Measurements from ENCODE around the gene NRG4. TPM values are rescaled to one million over a fixed set of nuclear protein-coding genes. Genes with fewer than 3 reads are reported as not detected.
"Not testable (repeated sequence)": the region's sequence is repeated elsewhere in the genome, so short reads cannot be mapped to it uniquely, and the experiment has no call there.

NRG4 gene
- total RNA-seq, 1 donor from 2014 or later = 0.18 TPM

GRCh38 chr15:75982468-75982867 lies 29.8 kb downstream of the NRG4 start:
- Histone ChIP-seq H3K27me3 (ENCODE audit: insufficient read depth, low read length) (no peaks in the 10 kb centered on the region), H3K79me2 (ENCODE audit: insufficient read depth, low read length) (no peaks in the 10 kb centered on the region), H3K4me3 (ENCODE audit: insufficient read depth, low read depth, low read length) (no peak overlapping the region), H3K27ac (ENCODE audit: low read depth, low read length) (no peak overlapping the region), H4K20me1 (ENCODE audit: insufficient read depth, low read length) (no peaks in the 10 kb centered on the region), H3K36me3 (ENCODE audit: insufficient read depth, low read length) (no peaks in the 10 kb centered on the region), H3K4me2 (ENCODE audit: low read length) (no peak overlapping the region), H3K9ac (ENCODE audit: low read length) (no peak overlapping the region), H3K9me3 (ENCODE audit: insufficient read depth, low read depth, low read length) (no peaks in the 10 kb centered on the region), H2AFZ (ENCODE audit: low read depth, low read length) (no peak overlapping the region), H3K4me1 (ENCODE audit: insufficient read depth, low read length) (no peaks in the 10 kb centered on the region)
- H3K4me3 Mint-ChIP-seq (ENCODE audit: unreplicated experiment) = no peak overlapping the region
- FAIRE-seq (no peak), DNase-seq (ENCODE audit: low read depth) (no peak)
- TF ChIP-seq CTCF (IDR thresholded peaks at IDR 0.05; ENCODE audit: insufficient read depth, low read depth, low read length) = no peak
- H3K27ac Mint-ChIP-seq (ENCODE audit: unreplicated experiment) = no peak overlapping the region
- H3K9me3 Mint-ChIP-seq (ENCODE audit: unreplicated experiment) = peaks cover 3% of the 10 kb centered on the region
- no peaks in the 10 kb centered on the region for H3K27me3 Mint-ChIP-seq (ENCODE audit: low read depth, unreplicated experiment)
- H3K36me3 Mint-ChIP-seq (ENCODE audit: low read depth, unreplicated experiment) = peaks cover 2% of the 10 kb centered on the region
- no peaks in the 10 kb centered on the region for H3K4me1 Mint-ChIP-seq (ENCODE audit: low read depth, unreplicated experiment)

DNA sequence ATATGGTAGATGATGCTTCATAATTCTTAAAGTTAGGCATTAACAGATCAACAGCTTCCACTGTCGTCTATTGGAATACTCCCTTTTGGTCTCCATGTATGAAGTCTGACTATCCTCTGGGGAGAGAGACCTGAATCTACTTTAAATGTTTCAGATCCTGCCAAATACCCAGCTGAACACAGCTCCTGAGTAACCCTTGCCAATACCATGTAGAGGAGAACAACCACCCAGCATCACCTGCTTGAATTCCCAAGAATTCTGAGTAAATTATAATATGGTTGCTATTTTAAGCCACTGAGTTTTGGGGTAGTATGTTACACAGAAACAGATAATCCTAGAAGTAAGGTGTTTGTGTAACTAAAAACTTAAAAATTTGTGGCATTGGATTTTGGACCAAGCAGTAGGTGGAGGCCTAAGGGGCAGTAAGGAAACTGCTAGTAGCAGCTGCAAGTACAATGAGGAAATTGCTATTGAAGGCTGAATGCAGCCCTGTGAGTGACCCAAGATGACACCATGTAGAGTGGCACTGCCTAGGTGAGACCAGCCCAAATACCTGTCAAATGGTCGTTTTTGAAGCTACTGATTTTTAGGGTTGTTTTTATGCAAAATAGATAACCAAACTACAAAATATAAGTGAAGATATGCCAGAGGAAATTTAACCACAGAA lies 30.9 kb downstream of the NRG4 start:
- H3K4me1 Mint-ChIP-seq (ENCODE audit: low read depth, unreplicated experiment) = no peaks in the 10 kb centered on the region
- H3K27ac Mint-ChIP-seq (ENCODE audit: unreplicated experiment) = no peak overlapping the region
- Histone ChIP-seq H4K20me1 (ENCODE audit: insufficient read depth, low read length) (no peaks in the 10 kb centered on the region), H3K9me3 (ENCODE audit: insufficient read depth, low read depth, low read length) (no peaks in the 10 kb centered on the region), H3K4me3 (ENCODE audit: insufficient read depth, low read depth, low read length) (no peak overlapping the region), H2AFZ (ENCODE audit: low read depth, low read length) (no peak overlapping the region), H3K36me3 (ENCODE audit: insufficient read depth, low read length) (no peaks in the 10 kb centered on the region), H3K79me2 (ENCODE audit: insufficient read depth, low read length) (no peaks in the 10 kb centered on the region), H3K27ac (ENCODE audit: low read depth, low read length) (no peak overlapping the region), H3K4me2 (ENCODE audit: low read length) (no peak overlapping the region), H3K4me1 (ENCODE audit: insufficient read depth, low read length) (no peaks in the 10 kb centered on the region), H3K9ac (ENCODE audit: low read length) (no peak overlapping the region), H3K27me3 (ENCODE audit: insufficient read depth, low read length) (no peaks in the 10 kb centered on the region)
- DNase-seq (ENCODE audit: low read depth) (no peak), FAIRE-seq (no peak)
- H3K27me3 Mint-ChIP-seq (ENCODE audit: low read depth, unreplicated experiment) = no peaks in the 10 kb centered on the region
- H3K4me3 Mint-ChIP-seq (ENCODE audit: unreplicated experiment) = no peak overlapping the region
- H3K36me3 Mint-ChIP-seq (ENCODE audit: low read depth, unreplicated experiment) = peaks cover 2% of the 10 kb centered on the region
- H3K9me3 Mint-ChIP-seq (ENCODE audit: unreplicated experiment) = peaks cover 4% of the 10 kb centered on the region
- TF ChIP-seq EZH2 (IDR thresholded peaks at IDR 0.05; ENCODE audit: insufficient read depth, low read length) (no peak), CTCF (IDR thresholded peaks at IDR 0.05; ENCODE audit: insufficient read depth, low read depth, low read length) (no peak)

DNA sequence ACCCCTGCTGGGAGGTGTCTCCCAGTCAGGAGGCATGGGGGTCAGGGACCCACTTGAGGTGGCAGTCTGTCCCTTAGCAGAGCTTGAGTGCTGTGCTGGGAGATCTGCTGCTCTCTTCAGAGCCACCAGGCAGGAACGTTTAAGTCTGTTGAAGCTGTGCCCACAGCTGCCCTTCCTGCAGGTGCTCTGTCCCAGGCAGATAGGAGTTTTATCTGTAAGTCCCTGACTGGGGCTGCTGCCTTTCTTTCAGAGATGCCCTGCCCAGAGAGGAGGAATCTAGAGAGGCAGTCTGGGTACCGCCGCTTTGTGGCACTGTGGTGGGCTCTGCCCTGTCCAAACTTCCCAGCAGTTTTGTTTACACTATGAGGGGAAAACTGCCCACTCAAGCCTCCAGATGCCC lies 35.5 kb downstream of the NRG4 start:
- H3K27me3 ChIP-seq (ENCODE audit: insufficient read depth, low read length); H3K4me3 ChIP-seq (ENCODE audit: insufficient read depth, low read depth, low read length); H3K4me1 ChIP-seq (ENCODE audit: insufficient read depth, low read length); DNase-seq (ENCODE audit: low read depth); H2AFZ ChIP-seq (ENCODE audit: low read depth, low read length); H3K27ac ChIP-seq (ENCODE audit: low read depth, low read length); H3K36me3 ChIP-seq (ENCODE audit: insufficient read depth, low read length); H3K27ac Mint-ChIP-seq (ENCODE audit: unreplicated experiment); H3K79me2 ChIP-seq (ENCODE audit: insufficient read depth, low read length); FAIRE-seq; H3K4me2 ChIP-seq (ENCODE audit: low read length); H3K4me3 Mint-ChIP-seq (ENCODE audit: unreplicated experiment); H4K20me1 ChIP-seq (ENCODE audit: insufficient read depth, low read length); H3K9me3 ChIP-seq (ENCODE audit: insufficient read depth, low read depth, low read length); H3K36me3 Mint-ChIP-seq (ENCODE audit: low read depth, unreplicated experiment); H3K27me3 Mint-ChIP-seq (ENCODE audit: low read depth, unreplicated experiment); H3K9ac ChIP-seq (ENCODE audit: low read length): not testable (repeated sequence)
- Mint-ChIP-seq H3K4me1 (ENCODE audit: low read depth, unreplicated experiment) (peaks cover 13% of the 10 kb centered on the region), H3K9me3 (ENCODE audit: unreplicated experiment) (peaks cover 11% of the 10 kb centered on the region)
